ENCODE results near the gene ZNF789. TPM values are rescaled to one million over a fixed set of nuclear protein-coding genes. Genes with fewer than 3 reads are reported as not detected.

The ZNF789 gene
- total and polyA plus RNA-seq, 10 of the 15 experiments (the other 5 are each of a cell fraction or from before 2014, with no cell fraction given): 5.6 to 44.6 (median 21.3) TPM

GRCh38 chr7:99447943-99448342 is 24.7 kb upstream of the ZNF789 start:
- Histone ChIP-seq H3K27me3 (replicated peaks in 1 of 2; ENCODE audit: control insufficient read depth in 2 of 2, insufficient read depth in 2 of 2, low read length in 1 of 2) (no peaks in the 10 kb centered on the region), H4K20me1 (ENCODE audit: control insufficient read depth, insufficient read depth) (no peaks in the 10 kb centered on the region), H3K27ac (ENCODE audit: control insufficient read depth, insufficient read depth) (no peak overlapping the region), H3K4me3 (no peak overlapping the region), H3K9ac (ENCODE audit: control insufficient read depth, insufficient read depth, low read length) (no peak overlapping the region), H3K79me2 (ENCODE audit: control insufficient read depth, insufficient read depth, low read length) (no peaks in the 10 kb centered on the region), H3K36me3 (ENCODE audit: control insufficient read depth in 2 of 2, insufficient read depth in 2 of 2, low read length in 1 of 2) (peaks cover 28 to 40% of the 10 kb centered on the region in 2 experiments; a peak in 3 of 4 replicates), H3K4me1 (ENCODE audit: control insufficient read depth, insufficient read depth, low read length) (no peaks in the 10 kb centered on the region), H3K4me2 (ENCODE audit: control insufficient read depth, insufficient read depth) (no peak overlapping the region), H3K9me3 (replicated peaks; ENCODE audit: control insufficient read depth, insufficient read depth, low read length) (no peaks in the 10 kb centered on the region), H2AFZ (ENCODE audit: control insufficient read depth, low read depth, low read length) (no peak overlapping the region)
- FAIRE-seq: no peak
- in situ Hi-C loops (cut with MboI) (no loop called here), intact Hi-C loops (cut with micrococcal nuclease; ENCODE audit: unreplicated experiment) (no loop called here)
- SMC1A ChIA-PET (ENCODE audit: uncharacterized antibody, unreplicated experiment): no interaction called here
- POLR2A ChIA-PET: interaction anchor here (0.7 kb wide), 1 partner anchor 10 kb away, joined by 9 read pairs; no protein-coding TSS in a partner anchor
- 93% methylated on average over 10 of the region's 10 CpGs for WGBS (ENCODE audit: insufficient coverage, insufficient replicate concordance, low lambda C conversion rate, missing lambda C conversion rate)
- no TSS peak for BruUV-seq (replicated peaks)
- peak; percentile 79 for ATAC-seq
- CTCF ChIA-PET: interaction anchor here (0.6 to 0.7 kb wide), 2 partner anchors 392 to 543 kb away, joined by 3 to 4 read pairs; no protein-coding TSS in a partner anchor
- RAD21 ChIA-PET (ENCODE audit: unreplicated experiment): no interaction called here
- DNase-seq (ENCODE audit: low read depth, low spot score): no peak
- TF ChIP-seq POLR2A (IDR thresholded peaks at IDR 0.05; ENCODE audit: low read depth, low read length) (no peak), WRNIP1 (IDR thresholded peaks at IDR 0.05; ENCODE audit: borderline replicate concordance, low read depth, low read length) (no peak), SREBF1 (IDR thresholded peaks at IDR 0.05; ENCODE audit: low read length) (no peak), CTCF (IDR thresholded peaks at IDR 0.05 in 2 of 3, conservative IDR thresholded peaks at IDR 0.05 in 1 of 3; ENCODE audit: control insufficient read depth in 2 of 3, extremely low read depth in 1 of 3, insufficient read depth in 1 of 3, low read depth in 3 of 3, low read length in 3 of 3) (peak in 1 of 3 experiments; percentile 50; a peak in 2 of 6 replicates)
- TF ChIP-seq, protein P1, sequence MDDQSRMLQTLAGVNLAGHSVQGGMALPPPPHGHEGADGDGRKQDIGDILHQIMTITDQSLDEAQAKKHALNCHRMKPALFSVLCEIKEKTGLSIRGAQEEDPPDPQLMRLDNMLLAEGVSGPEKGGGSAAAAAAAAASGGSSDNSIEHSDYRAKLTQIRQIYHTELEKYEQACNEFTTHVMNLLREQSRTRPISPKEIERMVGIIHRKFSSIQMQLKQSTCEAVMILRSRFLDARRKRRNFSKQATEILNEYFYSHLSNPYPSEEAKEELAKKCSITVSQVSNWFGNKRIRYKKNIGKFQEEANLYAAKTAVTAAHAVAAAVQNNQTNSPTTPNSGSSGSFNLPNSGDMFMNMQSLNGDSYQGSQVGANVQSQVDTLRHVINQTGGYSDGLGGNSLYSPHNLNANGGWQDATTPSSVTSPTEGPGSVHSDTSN (IDR thresholded peaks at IDR 0.05; ENCODE audit: insufficient replicate concordance, low read depth, low read length): no peak
